Endothelial cell of umbilical vein (primary cell): ENCODE data around the gene YPEL1. TPM values are rescaled to one million over a fixed set of nuclear protein-coding genes. Genes with fewer than 3 reads are reported as not detected.

ENCODE experiments used
- BruUV-seq: library from RNA; stranded (reverse); fragments of 400-500 nt; replicated peaks from 2 replicates; lab custom pipeline; 2021; lab: Mats Ljungman, UMichigan
- CTCF ChIA-PET: fragments of 300-600, 350-600 bp; sonication (Branson Sonifier 250); formaldehyde crosslinking; loops from one replicate; lab custom pipeline; 2021; ENCODE audit warnings: antibody characterized with exemption, inconsistent platforms; lab: Charles Lee
- POLR2A ChIA-PET: fragments of 300-600, 350-600 bp; sonication (Branson Sonifier 250); formaldehyde crosslinking; loops from one replicate; lab custom pipeline; 2021; ENCODE audit warnings: antibody characterized with exemption, inconsistent platforms; lab: Charles Lee
- DNase-seq: peaks from one replicate; pipeline ENCODE4 v3.0.0-alpha.2; 2011; ENCODE audit warnings: low read depth, low spot score
- FAIRE-seq: peaks from 2 replicates; lab custom pipeline; 2011; peaks lifted over from hg19 to GRCh38; lab: Jason Lieb, UNC
- H2AFZ ChIP-seq: 2 replicates; pipeline ENCODE4 v1.6.0; 2012; ENCODE audit warnings: low read depth, low read length, control low read depth, inconsistent platforms
- H3K27ac ChIP-seq: 2 replicates; pipeline ENCODE4 v1.5.1; 2011; ENCODE audit warnings: low read depth, mild to moderate bottlenecking, control low read depth, low read length, moderate library complexity; ENCODE audit not compliant: insufficient read depth
- H3K27me3 ChIP-seq, 2 experiments: 2 replicates each; pipeline versions ENCODE4 v1.6.0 to v1.6.1; 2011; ENCODE audit warnings: low read length in 2 of 2, mixed read lengths in 1 of 2; ENCODE audit not compliant: control insufficient read depth in 2 of 2, insufficient read depth in 2 of 2
- H3K36me3 ChIP-seq, 2 experiments: 2 replicates in 1 of 2; 3 replicates in 1 of 2; pipeline ENCODE4 v1.5.1; 2011; ENCODE audit warnings: low read length in 2 of 2, mild to moderate bottlenecking in 1 of 2, moderate library complexity in 1 of 2; ENCODE audit not compliant: control insufficient read depth in 2 of 2, insufficient read depth in 2 of 2; ENCODE audit errors: extremely low read depth in 1 of 2
- H3K4me1 ChIP-seq: 3 replicates; pipeline ENCODE4 v1.5.1; 2011; ENCODE audit warnings: mild to moderate bottlenecking, low read length; ENCODE audit not compliant: control insufficient read depth, insufficient read depth; ENCODE audit errors: extremely low read depth
- H3K4me2 ChIP-seq: 2 replicates; pipeline ENCODE4 v1.6.1; 2011; ENCODE audit warnings: low read length, control low read depth, mixed read lengths; ENCODE audit not compliant: insufficient read depth
- H3K4me3 ChIP-seq, 3 experiments: fragments of 200-600 bp in 1 of 3; sonication (generic), shearing (Covaris generic) in 1 of 3; replicated peaks in 1 of 3; 2 replicates each; pipeline ENCODE4 v1.5.1; 2011 to 2016; ENCODE audit warnings: control low read depth in 3 of 3, low read length in 3 of 3, mild to moderate bottlenecking in 2 of 3, inconsistent platforms in 1 of 3, low read depth in 1 of 3, moderate library complexity in 1 of 3; ENCODE audit not compliant: insufficient read depth in 1 of 3
- H3K79me2 ChIP-seq: 2 replicates; pipeline ENCODE4 v1.6.0; 2012; ENCODE audit warnings: low read length, inconsistent platforms; ENCODE audit not compliant: control insufficient read depth, insufficient read depth
- H3K9ac ChIP-seq: replicated peaks from 2 replicates; pipeline ENCODE3; 2011; ENCODE audit warnings: low read length, control low read depth; ENCODE audit not compliant: insufficient read depth; ENCODE audit errors: extremely low read depth
- H3K9me1 ChIP-seq: replicated peaks from 3 replicates; pipeline ENCODE4 v1.6.0; 2011; ENCODE audit warnings: mild to moderate bottlenecking, low read length; ENCODE audit not compliant: control insufficient read depth, insufficient read depth; ENCODE audit errors: extremely low read depth
- H3K9me3 ChIP-seq: replicated peaks from 2 replicates; pipeline ENCODE4 v1.5.1; 2012; ENCODE audit warnings: low read length, inconsistent platforms; ENCODE audit not compliant: control insufficient read depth, insufficient read depth
- H4K20me1 ChIP-seq: replicated peaks from 2 replicates; pipeline ENCODE3; 2011; ENCODE audit warnings: mild to moderate bottlenecking, low read length; ENCODE audit not compliant: control insufficient read depth, insufficient read depth; ENCODE audit errors: extremely low read depth
- EZH2 ChIP-seq: IDR thresholded peaks from 2 replicates; pipeline ENCODE4 v1.6.1; 2012; ENCODE audit warnings: borderline replicate concordance, low read depth, mild to moderate bottlenecking, moderate library complexity, low read length, inconsistent platforms; ENCODE audit not compliant: severe bottlenecking
- FOS ChIP-seq: IDR thresholded peaks from 2 replicates; pipeline ENCODE4 v1.6.1; 2011; ENCODE audit warnings: mild to moderate bottlenecking, low read length, moderate library complexity, borderline replicate concordance; ENCODE audit not compliant: insufficient read depth
- GATA2 ChIP-seq: IDR thresholded peaks from 2 replicates; pipeline ENCODE4 v1.7.0; 2011; ENCODE audit warnings: low read depth, mild to moderate bottlenecking, moderate library complexity, mixed read lengths, low read length; ENCODE audit not compliant: insufficient read length, insufficient read depth
- JUN ChIP-seq: IDR thresholded peaks from 2 replicates; pipeline ENCODE4 v1.6.1; 2011; ENCODE audit warnings: borderline replicate concordance, low read depth; ENCODE audit not compliant: insufficient read length, insufficient read depth
- dilution Hi-C: fragments of 300-500 bp; cut with MboI; formaldehyde crosslinking; loops from one replicate; pipeline ENCODE4 v1.15.0; 2019; ENCODE audit warnings: low sequenced_read_pairs; ENCODE audit not compliant: extremely low pct_ligation_motif_present
- intact Hi-C: fragments of 100-400 bp; cut with micrococcal nuclease; formaldehyde crosslinking; loops from one replicate; pipeline ENCODE4 v1.10.0; 2022
- polyA plus RNA-seq, 4 experiments: library from polyadenylated mRNA; depleted of rRNA in 3 of 4; stranded (reverse) in 3 of 4; unstranded in 1 of 4; fragments of >200 nt; gene quantifications; 2 replicates each; pipeline versions ENCODE4 v1.2.1 to v1.2.3, GENCODE V29; 2011 to 2012; ENCODE audit warnings: missing spikeins in 1 of 4
- total RNA-seq: library from RNA; stranded (reverse); gene quantifications from 2 replicates; pipeline ENCODE4 v1.2.3, GENCODE V29; 2021
- TF ChIP-seq, protein P1 (sequence below), 2 donors: IDR thresholded peaks; 1 replicate in 1 of 2; 2 replicates in 1 of 2; pipeline ENCODE4 v1.5.1; 2011; ENCODE audit warnings: low read length in 2 of 2, mild to moderate bottlenecking in 2 of 2, moderate library complexity in 2 of 2, control low read depth in 1 of 2, inconsistent platforms in 1 of 2, low read depth in 1 of 2; ENCODE audit not compliant: insufficient read depth in 1 of 2; ENCODE audit errors: extremely low read depth in 1 of 2

The YPEL1 gene
- total and polyA plus RNA-seq, 2 donors (not counting 3 experiments of a cell fraction or from before 2014, with no cell fraction given): 3.7 to 6.2 TPM

DNA sequence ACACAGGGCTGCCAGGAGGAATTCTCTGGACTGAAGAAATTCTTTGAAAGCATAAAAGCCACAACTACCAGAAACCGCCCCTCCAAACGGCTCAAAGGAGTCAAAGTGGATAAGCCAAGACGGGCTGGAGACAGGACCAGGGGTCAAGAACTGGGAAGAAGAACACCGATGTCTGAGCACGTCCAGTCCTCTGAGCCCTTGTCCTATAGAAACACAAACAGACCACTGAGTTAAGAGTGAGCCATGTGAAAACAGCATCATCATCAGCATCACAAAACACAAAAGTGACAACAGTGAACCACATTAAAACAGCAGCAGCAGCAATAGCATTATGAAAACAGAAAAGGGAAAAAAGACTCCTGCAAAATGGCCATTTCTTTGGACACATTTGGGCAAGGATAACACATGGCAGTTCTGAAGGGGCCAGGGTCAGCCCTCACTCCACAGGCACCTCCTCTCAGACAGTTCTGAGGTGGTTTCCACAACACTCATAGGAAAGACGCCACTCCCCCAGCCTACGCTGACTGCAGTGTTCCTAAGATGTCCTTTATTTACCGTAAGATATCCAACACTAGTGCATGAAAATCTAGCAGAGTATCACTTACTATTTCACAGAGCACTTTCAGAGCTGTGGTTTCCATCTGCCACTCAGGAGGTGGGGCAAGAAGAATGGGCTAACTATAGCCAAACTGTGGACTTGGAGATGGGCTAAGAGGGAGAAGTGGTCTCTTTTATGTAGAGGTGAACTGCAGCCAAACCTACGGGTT is 28.6 kb upstream of the YPEL1 start:
- no peaks in the 10 kb centered on the region for H3K79me2 ChIP-seq
- H3K36me3 ChIP-seq: peaks cover 21 to 47% of the 10 kb centered on the region in 2 experiments
- no peak overlapping the region for H2AFZ ChIP-seq
- dilution Hi-C loops (no loop called here), intact Hi-C loops (no loop called here)
- BruUV-seq: no TSS peak
- CTCF ChIA-PET: interaction anchor here (0.8 kb wide), 1 partner anchor 28 kb away, joined by 3 read pairs; the partner anchor contains the start of gene YPEL1
- H3K9me3 ChIP-seq: no peaks in the 10 kb centered on the region
- FAIRE-seq (no peak), DNase-seq (no peak)
- no peak overlapping the region for H3K4me3 ChIP-seq
- no peaks in the 10 kb centered on the region for H4K20me1 ChIP-seq
- TF ChIP-seq GATA2 (no peak), FOS (no peak), JUN (no peak), EZH2 (no peak)
- TF ChIP-seq, protein P1, sequence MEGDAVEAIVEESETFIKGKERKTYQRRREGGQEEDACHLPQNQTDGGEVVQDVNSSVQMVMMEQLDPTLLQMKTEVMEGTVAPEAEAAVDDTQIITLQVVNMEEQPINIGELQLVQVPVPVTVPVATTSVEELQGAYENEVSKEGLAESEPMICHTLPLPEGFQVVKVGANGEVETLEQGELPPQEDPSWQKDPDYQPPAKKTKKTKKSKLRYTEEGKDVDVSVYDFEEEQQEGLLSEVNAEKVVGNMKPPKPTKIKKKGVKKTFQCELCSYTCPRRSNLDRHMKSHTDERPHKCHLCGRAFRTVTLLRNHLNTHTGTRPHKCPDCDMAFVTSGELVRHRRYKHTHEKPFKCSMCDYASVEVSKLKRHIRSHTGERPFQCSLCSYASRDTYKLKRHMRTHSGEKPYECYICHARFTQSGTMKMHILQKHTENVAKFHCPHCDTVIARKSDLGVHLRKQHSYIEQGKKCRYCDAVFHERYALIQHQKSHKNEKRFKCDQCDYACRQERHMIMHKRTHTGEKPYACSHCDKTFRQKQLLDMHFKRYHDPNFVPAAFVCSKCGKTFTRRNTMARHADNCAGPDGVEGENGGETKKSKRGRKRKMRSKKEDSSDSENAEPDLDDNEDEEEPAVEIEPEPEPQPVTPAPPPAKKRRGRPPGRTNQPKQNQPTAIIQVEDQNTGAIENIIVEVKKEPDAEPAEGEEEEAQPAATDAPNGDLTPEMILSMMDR (IDR thresholded peaks at IDR 0.05; ENCODE audit: extremely low read depth in 1 of 2, insufficient read depth in 1 of 2, low read depth in 1 of 2, low read length in 2 of 2): no peak
- no peaks in the 10 kb centered on the region for H3K9me1 ChIP-seq
- H3K27me3 ChIP-seq: no peaks in the 10 kb centered on the region
- H3K27ac ChIP-seq: no peak overlapping the region
- H3K4me2 ChIP-seq: no peak overlapping the region
- H3K9ac ChIP-seq: no peak overlapping the region
- POLR2A ChIA-PET: interaction anchor here (1.0 kb wide), 1 partner anchor 28 kb away, joined by 3 read pairs; the partner anchor contains the start of gene YPEL1
- H3K4me1 ChIP-seq: no peaks in the 10 kb centered on the region
